Panc1 (cell line): ENCODE results near the gene KCNIP4. TPM values are rescaled to one million over a fixed set of nuclear protein-coding genes. Genes with fewer than 3 reads are reported as not detected.

ENCODE experiments used
- ATAC-seq: fragments of 200-7000 bp; cut with Tn5 transposase; 2 replicates; pipeline ENCODE4 v1.9.1; 2020; ENCODE audit warnings: mild to moderate bottlenecking, moderate library complexity
- BruUV-seq: library from RNA; stranded (reverse); fragments of 400-500 nt; replicated peaks from 2 replicates; lab custom pipeline; 2021; lab: Mats Ljungman, UMichigan
- CTCF ChIA-PET: fragments of 300-600 bp; sonication (Branson Sonifier 250); formaldehyde crosslinking; loops from one replicate; lab custom pipeline; 2022; ENCODE audit warnings: antibody characterized with exemption; lab: Charles Lee
- POLR2A ChIA-PET: fragments of 300-600 bp; sonication (Branson Sonifier 250); formaldehyde crosslinking; loops from one replicate; lab custom pipeline; 2022; ENCODE audit warnings: antibody characterized with exemption; lab: Charles Lee
- DNase-seq: peaks from one replicate; pipeline ENCODE4 v3.0.0-alpha.2; 2010; ENCODE audit warnings: low read depth, low spot score
- H3K27ac ChIP-seq: 2 replicates; pipeline ENCODE4 v1.5.1; 2011; ENCODE audit warnings: mild to moderate bottlenecking, low read length, inconsistent platforms
- H3K27me3 ChIP-seq: fragments of 200-500 bp; sonication (Bioruptor generic); 2 replicates; pipeline ENCODE4 v1.6.0; 2014; ENCODE audit warnings: low read length, inconsistent platforms; ENCODE audit not compliant: control insufficient read depth, insufficient read depth
- H3K36me3 ChIP-seq: fragments of 200-500 bp; sonication (Bioruptor generic); 2 replicates; pipeline ENCODE4 v1.5.1; 2014; ENCODE audit warnings: inconsistent platforms, mild to moderate bottlenecking, low read length, moderate library complexity; ENCODE audit not compliant: control insufficient read depth, insufficient read depth
- H3K4me1 ChIP-seq: 2 replicates; pipeline ENCODE4 v1.5.1; 2011; ENCODE audit warnings: inconsistent platforms, mild to moderate bottlenecking, low read length, moderate library complexity; ENCODE audit not compliant: control insufficient read depth, insufficient read depth
- H3K4me3 ChIP-seq, 2 experiments: 2 replicates each; pipeline ENCODE4 v1.5.1; 2011 to 2012; ENCODE audit warnings: low read depth in 2 of 2, low read length in 2 of 2, mild to moderate bottlenecking in 2 of 2, inconsistent platforms in 1 of 2, moderate library complexity in 1 of 2
- H3K9me3 ChIP-seq: fragments of 200-500 bp; sonication (Bioruptor generic); 2 replicates; pipeline ENCODE4 v1.5.1; 2014; ENCODE audit warnings: low read depth, mild to moderate bottlenecking, inconsistent platforms, low read length, moderate library complexity; ENCODE audit not compliant: control insufficient read depth, insufficient read depth
- POLR2AphosphoS5 ChIP-seq: IDR thresholded peaks from 2 replicates; pipeline ENCODE4 v1.6.1; 2012; ENCODE audit warnings: mild to moderate bottlenecking, low read depth, low read length, moderate library complexity
- SIN3A ChIP-seq: IDR thresholded peaks from 2 replicates; pipeline ENCODE4 v1.6.1; 2012; ENCODE audit warnings: low read depth, mild to moderate bottlenecking, low read length, moderate library complexity, borderline replicate concordance; ENCODE audit not compliant: insufficient read depth
- TCF7L2 ChIP-seq: IDR thresholded peaks from 2 replicates; pipeline ENCODE4 v1.6.1; 2011; ENCODE audit warnings: mild to moderate bottlenecking, low read depth, low read length, inconsistent platforms
- in situ Hi-C: cut with HindIII; loops from 2 replicates; pipeline ENCODE4 v1.10.0; 2016; ENCODE audit warnings: low sequenced_read_pairs, low pct_unique_long_range_greater_than_20kb
- intact Hi-C: fragments of 100-400 bp; cut with micrococcal nuclease; formaldehyde crosslinking; loops from one replicate; pipeline ENCODE4 v1.10.0; 2022; ENCODE audit not compliant: unreplicated experiment
- total RNA-seq: library from RNA; stranded (reverse); gene quantifications from one replicate; pipeline ENCODE4 v1.2.1, GENCODE V29; 2021; ENCODE audit not compliant: unreplicated experiment
- TF ChIP-seq, protein P1 (sequence below): fragments of 450-650 bp; IDR thresholded peaks from 2 replicates; pipeline ENCODE4 v1.5.1; 2017; ENCODE audit warnings: mild to moderate bottlenecking
- TF ChIP-seq, protein P2 (sequence below), 2 experiments: IDR thresholded peaks; 2 replicates each; pipeline ENCODE4 v1.6.1; 2011 to 2012; ENCODE audit warnings: low read depth in 2 of 2, control low read depth in 1 of 2, low read length in 1 of 2, mild to moderate bottlenecking in 1 of 2, moderate library complexity in 1 of 2; ENCODE audit not compliant: insufficient read depth in 1 of 2

Gene KCNIP4
- total RNA-seq, 1 experiment from 2014 or later, result not detected

DNA sequence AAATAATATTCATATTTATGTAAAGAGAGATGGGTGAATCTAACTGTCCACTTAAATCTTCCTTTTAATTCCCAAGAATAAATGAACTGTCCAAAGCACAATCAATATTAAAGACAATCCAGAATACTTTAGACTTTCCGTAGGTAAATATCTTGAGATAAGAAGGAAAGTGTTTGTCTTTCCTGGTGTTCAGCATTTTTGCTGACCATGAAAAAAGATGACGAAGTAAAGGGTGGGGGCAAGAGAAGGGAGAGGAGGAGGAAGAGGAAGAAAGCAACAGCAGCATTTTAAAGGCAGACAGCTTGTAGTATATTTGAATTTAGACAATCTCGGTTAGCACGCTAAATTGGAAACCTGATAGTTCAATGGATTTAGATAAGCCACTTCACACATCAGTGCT, 498.2 kb downstream of the KCNIP4 start:
- BruUV-seq, result no TSS peak
- in situ Hi-C loops (no loop called here), intact Hi-C loops (no loop called here)
- Histone ChIP-seq H3K9me3 (no peaks in the 10 kb centered on the region), H3K36me3 (no peaks in the 10 kb centered on the region), H3K27me3 (no peaks in the 10 kb centered on the region), H3K4me3 (no peak overlapping the region), H3K4me1 (no peaks in the 10 kb centered on the region), H3K27ac (no peak overlapping the region)
- no peak for DNase-seq
- ChIA-PET CTCF (no interaction called here), POLR2A (no interaction called here)
- TF ChIP-seq, protein P1, sequence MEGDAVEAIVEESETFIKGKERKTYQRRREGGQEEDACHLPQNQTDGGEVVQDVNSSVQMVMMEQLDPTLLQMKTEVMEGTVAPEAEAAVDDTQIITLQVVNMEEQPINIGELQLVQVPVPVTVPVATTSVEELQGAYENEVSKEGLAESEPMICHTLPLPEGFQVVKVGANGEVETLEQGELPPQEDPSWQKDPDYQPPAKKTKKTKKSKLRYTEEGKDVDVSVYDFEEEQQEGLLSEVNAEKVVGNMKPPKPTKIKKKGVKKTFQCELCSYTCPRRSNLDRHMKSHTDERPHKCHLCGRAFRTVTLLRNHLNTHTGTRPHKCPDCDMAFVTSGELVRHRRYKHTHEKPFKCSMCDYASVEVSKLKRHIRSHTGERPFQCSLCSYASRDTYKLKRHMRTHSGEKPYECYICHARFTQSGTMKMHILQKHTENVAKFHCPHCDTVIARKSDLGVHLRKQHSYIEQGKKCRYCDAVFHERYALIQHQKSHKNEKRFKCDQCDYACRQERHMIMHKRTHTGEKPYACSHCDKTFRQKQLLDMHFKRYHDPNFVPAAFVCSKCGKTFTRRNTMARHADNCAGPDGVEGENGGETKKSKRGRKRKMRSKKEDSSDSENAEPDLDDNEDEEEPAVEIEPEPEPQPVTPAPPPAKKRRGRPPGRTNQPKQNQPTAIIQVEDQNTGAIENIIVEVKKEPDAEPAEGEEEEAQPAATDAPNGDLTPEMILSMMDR, result no peak
- TF ChIP-seq SIN3A (no peak), TCF7L2 (no peak), POLR2AphosphoS5 (no peak)
- TF ChIP-seq, protein P2, sequence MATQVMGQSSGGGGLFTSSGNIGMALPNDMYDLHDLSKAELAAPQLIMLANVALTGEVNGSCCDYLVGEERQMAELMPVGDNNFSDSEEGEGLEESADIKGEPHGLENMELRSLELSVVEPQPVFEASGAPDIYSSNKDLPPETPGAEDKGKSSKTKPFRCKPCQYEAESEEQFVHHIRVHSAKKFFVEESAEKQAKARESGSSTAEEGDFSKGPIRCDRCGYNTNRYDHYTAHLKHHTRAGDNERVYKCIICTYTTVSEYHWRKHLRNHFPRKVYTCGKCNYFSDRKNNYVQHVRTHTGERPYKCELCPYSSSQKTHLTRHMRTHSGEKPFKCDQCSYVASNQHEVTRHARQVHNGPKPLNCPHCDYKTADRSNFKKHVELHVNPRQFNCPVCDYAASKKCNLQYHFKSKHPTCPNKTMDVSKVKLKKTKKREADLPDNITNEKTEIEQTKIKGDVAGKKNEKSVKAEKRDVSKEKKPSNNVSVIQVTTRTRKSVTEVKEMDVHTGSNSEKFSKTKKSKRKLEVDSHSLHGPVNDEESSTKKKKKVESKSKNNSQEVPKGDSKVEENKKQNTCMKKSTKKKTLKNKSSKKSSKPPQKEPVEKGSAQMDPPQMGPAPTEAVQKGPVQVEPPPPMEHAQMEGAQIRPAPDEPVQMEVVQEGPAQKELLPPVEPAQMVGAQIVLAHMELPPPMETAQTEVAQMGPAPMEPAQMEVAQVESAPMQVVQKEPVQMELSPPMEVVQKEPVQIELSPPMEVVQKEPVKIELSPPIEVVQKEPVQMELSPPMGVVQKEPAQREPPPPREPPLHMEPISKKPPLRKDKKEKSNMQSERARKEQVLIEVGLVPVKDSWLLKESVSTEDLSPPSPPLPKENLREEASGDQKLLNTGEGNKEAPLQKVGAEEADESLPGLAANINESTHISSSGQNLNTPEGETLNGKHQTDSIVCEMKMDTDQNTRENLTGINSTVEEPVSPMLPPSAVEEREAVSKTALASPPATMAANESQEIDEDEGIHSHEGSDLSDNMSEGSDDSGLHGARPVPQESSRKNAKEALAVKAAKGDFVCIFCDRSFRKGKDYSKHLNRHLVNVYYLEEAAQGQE (IDR thresholded peaks at IDR 0.05; ENCODE audit: insufficient read depth in 1 of 2, low read depth in 2 of 2, low read length in 1 of 2), result no peak
- no peak for ATAC-seq

- POLR2A ChIA-PET, result no interaction called here
- no peak for TF ChIP-seq POLR2AphosphoS5
- TF ChIP-seq, protein P2 (IDR thresholded peaks at IDR 0.05; ENCODE audit: insufficient read depth in 1 of 2, low read depth in 2 of 2, low read length in 1 of 2), result no peak
- TF ChIP-seq TCF7L2, result no peak
- TF ChIP-seq, protein P1, result no peak
- TF ChIP-seq SIN3A, result no peak
These were observed 501.1 kb downstream of the KCNIP4 start for GRCh38 chr4:21447301-21448054.

More at GRCh38 chr4:21447301-21448054, 501.1 kb downstream of the KCNIP4 start:
- H3K4me1 ChIP-seq, result no peaks in the 10 kb centered on the region
- ATAC-seq, result no peak
- no TSS peak for BruUV-seq
- DNase-seq, result no peak
- no peak overlapping the region for H3K27ac ChIP-seq
- no peaks in the 10 kb centered on the region for H3K36me3 ChIP-seq
- in situ Hi-C loops (no loop called here), intact Hi-C loops (no loop called here)
- no peak overlapping the region for H3K4me3 ChIP-seq
- H3K9me3 ChIP-seq, result no peaks in the 10 kb centered on the region
- CTCF ChIA-PET, result no interaction called here
- H3K27me3 ChIP-seq, result no peaks in the 10 kb centered on the region
